ENCODE data around the gene CNNM1.

Gene CNNM1

GRCh38 chr10:99343262-99343661, 14.1 kb downstream of the CNNM1 start:
- TF ChIP-seq GATA1 (IDR thresholded peaks at IDR 0.05; ENCODE audit: low read depth, low read length) = no peak
- no peak for TF ChIP-seq POLR2A (IDR thresholded peaks at IDR 0.05; ENCODE audit: low read length)
- DNase-seq = no peak

GRCh38 chr10:99344715-99345114, 15.6 kb downstream of the CNNM1 start:
- TF ChIP-seq GATA1 (IDR thresholded peaks at IDR 0.05; ENCODE audit: low read depth, low read length) (no peak), POLR2A (IDR thresholded peaks at IDR 0.05; ENCODE audit: low read length) (no peak)
- no peak for DNase-seq

GRCh38 chr10:99345350-99345749, 16.2 kb downstream of the CNNM1 start:
- no peak for DNase-seq
- TF ChIP-seq POLR2A (IDR thresholded peaks at IDR 0.05; ENCODE audit: low read length) (no peak), GATA1 (IDR thresholded peaks at IDR 0.05; ENCODE audit: low read depth, low read length) (no peak)

GRCh38 chr10:99346247-99346646, 17.1 kb downstream of the CNNM1 start:
- TF ChIP-seq POLR2A (IDR thresholded peaks at IDR 0.05; ENCODE audit: low read length) = no peak
- no peak for TF ChIP-seq GATA1 (IDR thresholded peaks at IDR 0.05; ENCODE audit: low read depth, low read length)
- no peak for DNase-seq

- TF ChIP-seq GATA1 (IDR thresholded peaks at IDR 0.05; ENCODE audit: low read depth, low read length) (no peak), POLR2A (IDR thresholded peaks at IDR 0.05; ENCODE audit: low read length) (no peak)
- DNase-seq = no peak
These were observed 18.5 kb downstream of the CNNM1 start for GRCh38 chr10:99347672-99348071.

GRCh38 chr10:99353182-99353581, 24.0 kb downstream of the CNNM1 start:
- TF ChIP-seq POLR2A (IDR thresholded peaks at IDR 0.05; ENCODE audit: low read length) (no peak), GATA1 (IDR thresholded peaks at IDR 0.05; ENCODE audit: low read depth, low read length) (no peak)

GRCh38 chr10:99357691-99358090, 28.5 kb downstream of the CNNM1 start:
- DNase-seq = no peak
- TF ChIP-seq POLR2A (IDR thresholded peaks at IDR 0.05; ENCODE audit: low read length) (no peak), GATA1 (IDR thresholded peaks at IDR 0.05; ENCODE audit: low read depth, low read length) (no peak)

More at GRCh38 chr10:99353182-99353581, 24.0 kb downstream of the CNNM1 start:
- no peak for DNase-seq

- no peak for TF ChIP-seq POLR2A (IDR thresholded peaks at IDR 0.05; ENCODE audit: low read length)
- TF ChIP-seq GATA1 (IDR thresholded peaks at IDR 0.05; ENCODE audit: low read depth, low read length) = no peak
- DNase-seq = no peak
These were observed 28.9 kb downstream of the CNNM1 start for GRCh38 chr10:99358101-99358500.

- TF ChIP-seq GATA1 (IDR thresholded peaks at IDR 0.05; ENCODE audit: low read depth, low read length) (no peak), POLR2A (IDR thresholded peaks at IDR 0.05; ENCODE audit: low read length) (no peak)
- no peak for DNase-seq
These were observed 31.8 kb downstream of the CNNM1 start for GRCh38 chr10:99360934-99361333.

- no peak for DNase-seq
- TF ChIP-seq POLR2A (IDR thresholded peaks at IDR 0.05; ENCODE audit: low read length) = no peak
- TF ChIP-seq GATA1 (IDR thresholded peaks at IDR 0.05; ENCODE audit: low read depth, low read length) = no peak
These were observed 35.0 kb downstream of the CNNM1 start for GRCh38 chr10:99364125-99364524.

- TF ChIP-seq POLR2A (IDR thresholded peaks at IDR 0.05; ENCODE audit: low read length) (no peak), GATA1 (IDR thresholded peaks at IDR 0.05; ENCODE audit: low read depth, low read length) (no peak)
- no peak for DNase-seq
These were observed 36.2 kb downstream of the CNNM1 start for GRCh38 chr10:99365311-99365710.

GRCh38 chr10:99365736-99366135, 36.6 kb downstream of the CNNM1 start:
- DNase-seq = no peak
- no peak for TF ChIP-seq POLR2A (IDR thresholded peaks at IDR 0.05; ENCODE audit: low read length)
- no peak for TF ChIP-seq GATA1 (IDR thresholded peaks at IDR 0.05; ENCODE audit: low read depth, low read length)

GRCh38 chr10:99366666-99367065, 37.5 kb downstream of the CNNM1 start:
- no peak for DNase-seq
- TF ChIP-seq GATA1 (IDR thresholded peaks at IDR 0.05; ENCODE audit: low read depth, low read length) = no peak
- TF ChIP-seq POLR2A (IDR thresholded peaks at IDR 0.05; ENCODE audit: low read length) = no peak

- DNase-seq = no peak
- TF ChIP-seq GATA1 (IDR thresholded peaks at IDR 0.05; ENCODE audit: low read depth, low read length) = no peak
- TF ChIP-seq POLR2A (IDR thresholded peaks at IDR 0.05; ENCODE audit: low read length) = no peak
These were observed 39.5 kb downstream of the CNNM1 start for GRCh38 chr10:99368646-99369045.

- no peak for TF ChIP-seq POLR2A (IDR thresholded peaks at IDR 0.05; ENCODE audit: low read length)
- TF ChIP-seq GATA1 (IDR thresholded peaks at IDR 0.05; ENCODE audit: low read depth, low read length) = no peak
- DNase-seq = no peak
These were observed 40.0 kb downstream of the CNNM1 start for GRCh38 chr10:99369126-99369525.

GRCh38 chr10:99369551-99369950, 40.4 kb downstream of the CNNM1 start:
- no peak for TF ChIP-seq POLR2A (IDR thresholded peaks at IDR 0.05; ENCODE audit: low read length)
- no peak for TF ChIP-seq GATA1 (IDR thresholded peaks at IDR 0.05; ENCODE audit: low read depth, low read length)

More at GRCh38 chr10:99369551-99369950, 40.4 kb downstream of the CNNM1 start:
- DNase-seq = no peak

Measured in erythroblast (primary cell).